GM19438 (cell line): Measurements from ENCODE around the gene C2CD2.

Experiments used
- ATAC-seq: cut with Tn5 transposase; IDR thresholded peaks from one replicate; pipeline ENCODE4 v1.9.1; 2021; ENCODE audit warnings: low read depth; ENCODE audit not compliant: unreplicated experiment

Gene C2CD2

GRCh38 chr21:41850085-41850484 is 103.7 kb downstream of the C2CD2 start:
- no peak for ATAC-seq

DNA sequence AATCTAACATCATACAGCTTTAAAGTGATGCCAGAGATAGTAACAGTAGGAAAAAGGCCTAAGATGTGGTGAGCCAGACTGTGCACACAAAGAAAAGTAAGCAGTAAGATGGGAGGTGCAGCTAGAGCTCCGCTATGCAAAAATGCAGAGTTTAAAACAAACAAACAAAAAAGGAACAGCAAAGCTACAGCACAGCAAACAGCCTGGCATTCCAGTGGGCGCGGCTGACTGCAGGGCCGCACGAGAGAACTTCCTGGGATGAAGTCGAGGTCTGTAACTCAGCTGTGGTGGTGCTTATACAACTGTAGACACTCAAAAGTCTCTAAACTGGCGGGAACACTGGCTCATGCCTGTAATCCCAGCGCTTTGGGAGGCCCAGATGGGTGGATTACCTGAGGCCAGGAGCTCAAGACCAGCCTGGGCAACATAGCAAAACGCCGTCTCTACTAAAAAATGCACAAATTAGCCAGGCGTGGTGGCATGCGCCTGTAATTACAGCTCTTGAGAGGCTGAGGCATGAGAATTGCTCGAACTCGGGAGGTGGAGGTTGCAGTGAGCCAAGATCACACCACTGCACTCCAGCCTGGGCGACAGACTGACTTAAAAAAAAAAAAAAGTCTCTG is 104.7 kb downstream of the C2CD2 start:
- ATAC-seq: no peak

DNA sequence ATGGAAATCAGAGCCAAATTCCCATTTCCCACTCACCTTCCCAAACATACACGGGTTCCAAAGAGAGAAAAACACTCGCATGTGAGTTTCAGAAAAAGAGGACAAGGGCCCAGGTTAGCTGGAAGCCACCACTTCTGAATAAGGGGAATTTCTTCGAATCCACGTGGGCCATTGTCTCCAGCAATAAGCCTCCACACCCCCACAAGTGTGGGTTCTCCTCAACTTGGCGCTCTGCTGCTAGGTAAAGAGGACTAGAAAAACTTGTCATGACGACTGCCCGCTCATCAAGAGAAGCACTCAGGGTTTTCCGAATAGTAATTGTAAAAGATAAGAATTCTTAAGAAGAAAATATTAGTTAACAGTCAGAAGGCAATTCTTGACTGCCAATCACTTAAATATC is 105.3 kb downstream of the C2CD2 start:
- no peak for ATAC-seq

DNA sequence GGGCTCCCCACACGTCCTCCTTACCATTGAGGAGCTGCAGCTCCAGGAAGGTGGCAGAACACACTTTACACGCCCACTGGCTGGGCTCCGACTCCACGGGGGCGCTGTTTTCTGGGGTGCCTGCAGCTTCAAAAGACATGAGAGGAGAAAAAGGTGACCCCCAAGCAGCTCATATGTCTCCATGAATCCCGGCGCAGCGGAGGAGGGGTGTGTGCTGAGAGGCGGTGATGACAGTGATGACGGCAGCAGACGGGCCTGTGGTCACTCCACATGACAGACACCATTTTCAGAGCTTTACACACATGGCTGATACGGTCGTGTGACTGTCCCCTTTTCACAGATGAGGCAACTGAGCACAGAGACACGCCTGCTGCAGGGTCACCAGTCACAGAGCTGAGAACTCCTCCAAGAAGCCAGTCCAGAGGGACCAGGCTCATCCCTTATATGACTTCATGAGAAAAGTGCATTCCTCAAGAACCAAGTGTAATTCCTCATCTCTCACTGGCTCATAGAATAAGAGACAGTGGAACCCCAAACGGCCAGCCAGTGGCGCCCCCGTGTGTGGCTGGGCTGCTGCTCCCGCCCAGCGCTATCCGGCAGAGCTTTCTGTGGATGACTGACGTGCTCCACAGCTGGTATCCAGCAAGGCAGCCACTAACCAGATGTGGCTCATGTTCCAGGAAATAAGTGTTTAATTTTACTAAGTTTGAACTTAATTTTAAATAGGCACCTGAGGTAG is 106.6 kb downstream of the C2CD2 start:
- ATAC-seq: no peak

DNA sequence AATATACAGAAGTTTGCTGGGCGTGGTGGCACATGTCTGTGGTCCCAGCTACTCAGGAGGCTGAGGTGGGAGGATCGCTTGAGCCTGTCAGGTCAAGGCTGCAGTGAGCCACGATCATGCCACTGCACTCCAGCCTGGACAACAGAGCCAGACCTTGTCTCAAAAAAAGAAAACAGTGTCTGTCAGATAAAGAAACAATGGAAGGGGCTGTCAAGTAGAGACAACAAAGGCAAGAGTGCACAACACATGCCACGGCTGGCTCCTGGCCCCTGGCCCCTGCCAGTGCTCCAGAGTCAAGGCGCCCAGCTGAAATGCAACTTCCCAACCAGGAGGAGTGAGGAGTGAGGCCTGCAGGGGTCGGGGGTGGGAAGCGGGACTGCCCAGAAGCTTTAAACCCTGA is 107.3 kb downstream of the C2CD2 start:
- ATAC-seq: no peak

GRCh38 chr21:41846033-41846317 is 107.8 kb downstream of the C2CD2 start:
- ATAC-seq: no peak

- ATAC-seq: no peak
Measured at GRCh38 chr21:41845310-41846032, 108.3 kb downstream of the C2CD2 start.

DNA sequence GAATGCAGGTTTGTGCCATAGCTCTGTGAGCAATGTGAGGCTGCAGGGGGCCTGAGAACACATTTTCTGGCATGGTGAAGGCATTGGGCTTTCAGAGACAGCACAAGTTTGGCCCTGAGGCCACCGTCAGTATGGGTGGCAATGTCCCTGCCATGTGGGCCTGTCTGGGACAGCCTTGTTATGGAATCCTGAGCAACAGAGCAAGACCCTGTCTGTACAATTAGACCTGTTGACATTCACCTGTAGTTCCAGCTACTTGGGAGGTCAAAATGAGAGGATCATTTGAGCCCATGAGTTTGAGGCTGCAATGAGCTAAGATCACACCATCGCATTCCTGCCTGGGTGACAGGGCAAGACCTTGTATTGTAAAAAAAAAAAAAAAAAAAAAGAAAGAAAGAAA is 110.2 kb downstream of the C2CD2 start:
- no peak for ATAC-seq

GRCh38 chr21:41840880-41841279 is 112.9 kb downstream of the C2CD2 start:
- no peak for ATAC-seq

- ATAC-seq: no peak
Measured at GRCh38 chr21:41839387-41840000, 114.3 kb downstream of the C2CD2 start.

GRCh38 chr21:41837756-41838297 is 116.0 kb downstream of the C2CD2 start:
- no peak for ATAC-seq

GRCh38 chr21:41836166-41837015 is 117.4 kb downstream of the C2CD2 start:
- no peak for ATAC-seq

GRCh38 chr21:41835711-41836154 is 118.1 kb downstream of the C2CD2 start:
- ATAC-seq: no peak
